Erythroblast (primary cell): ENCODE measurements around the gene DTX1.

Experiments used
- DNase-seq, 2 experiments: peaks; one replicate each; lab custom pipeline; 2025; lab: John Stamatoyannopoulos, UW
- GATA1 ChIP-seq: IDR thresholded peaks from 2 replicates; pipeline ENCODE4 v1.6.1; 2011; ENCODE audit warnings: low read depth, mild to moderate bottlenecking, control low read depth, low read length, moderate library complexity
- POLR2A ChIP-seq: IDR thresholded peaks from 2 replicates; pipeline ENCODE4 v1.6.1; 2011; ENCODE audit warnings: mild to moderate bottlenecking, low read length

The DTX1 gene

GRCh38 chr12:113099764-113100163 is 43.2 kb downstream of the DTX1 start:
- TF ChIP-seq GATA1 (no peak), POLR2A (no peak)
- no peak for DNase-seq

- DNase-seq = no peak
These were observed 45.2 kb downstream of the DTX1 start for GRCh38 chr12:113101751-113102150.

GRCh38 chr12:113102811-113103210 is 46.3 kb downstream of the DTX1 start:
- no peak for TF ChIP-seq POLR2A
- TF ChIP-seq GATA1 = no peak
- DNase-seq = no peak

More at GRCh38 chr12:113101751-113102150, 45.2 kb downstream of the DTX1 start:
- TF ChIP-seq GATA1 (no peak), POLR2A (no peak)

GRCh38 chr12:113103756-113104450 is 47.4 kb downstream of the DTX1 start:
- TF ChIP-seq POLR2A (no peak), GATA1 (no peak)
- no peak for DNase-seq

- TF ChIP-seq GATA1 = no peak
- TF ChIP-seq POLR2A = no peak
These were observed 48.5 kb downstream of the DTX1 start for GRCh38 chr12:113104953-113105510.

GRCh38 chr12:113105606-113106271 is 49.2 kb downstream of the DTX1 start:
- DNase-seq = no peak
- TF ChIP-seq GATA1 (no peak), POLR2A (no peak)

More at GRCh38 chr12:113104953-113105510, 48.5 kb downstream of the DTX1 start:
- no peak for DNase-seq

GRCh38 chr12:113106361-113106760 is 49.8 kb downstream of the DTX1 start:
- DNase-seq = no peak
- TF ChIP-seq GATA1 = no peak
- no peak for TF ChIP-seq POLR2A

GRCh38 chr12:113108308-113108707 is 51.8 kb downstream of the DTX1 start:
- TF ChIP-seq GATA1 (no peak), POLR2A (no peak)
- DNase-seq = peak in 1 of 2 experiments; percentile 7

GRCh38 chr12:113109360-113109759 is 52.8 kb downstream of the DTX1 start:
- TF ChIP-seq GATA1 = no peak
- TF ChIP-seq POLR2A = no peak
- DNase-seq = no peak

- DNase-seq = no peak
- TF ChIP-seq GATA1 (no peak), POLR2A (no peak)
These were observed 53.5 kb downstream of the DTX1 start for GRCh38 chr12:113109872-113110599.

GRCh38 chr12:113111247-113111646 is 54.7 kb downstream of the DTX1 start:
- no peak for DNase-seq
- TF ChIP-seq GATA1 (no peak), POLR2A (no peak)

- DNase-seq = no peak
- no peak for TF ChIP-seq POLR2A
- no peak for TF ChIP-seq GATA1
These were observed 55.7 kb downstream of the DTX1 start for GRCh38 chr12:113112043-113112899.

GRCh38 chr12:113113397-113113796 is 56.9 kb downstream of the DTX1 start:
- no peak for TF ChIP-seq POLR2A
- TF ChIP-seq GATA1 = no peak
- DNase-seq = no peak
